NCI-H748 (cell line): ENCODE measurements around the gene ANO2.
A peak's percentile ranks its signal among the peaks of the same experiment; 100 is the strongest.

ENCODE experiments used
- DNase-seq: peaks from one replicate; lab custom pipeline; 2025; ENCODE audit not compliant: unreplicated experiment; lab: John Stamatoyannopoulos, UW

ANO2 gene

GRCh38 chr12:5921027-5921909 is 23.8 kb downstream of the ANO2 start:
- DNase-seq: no peak

DNA sequence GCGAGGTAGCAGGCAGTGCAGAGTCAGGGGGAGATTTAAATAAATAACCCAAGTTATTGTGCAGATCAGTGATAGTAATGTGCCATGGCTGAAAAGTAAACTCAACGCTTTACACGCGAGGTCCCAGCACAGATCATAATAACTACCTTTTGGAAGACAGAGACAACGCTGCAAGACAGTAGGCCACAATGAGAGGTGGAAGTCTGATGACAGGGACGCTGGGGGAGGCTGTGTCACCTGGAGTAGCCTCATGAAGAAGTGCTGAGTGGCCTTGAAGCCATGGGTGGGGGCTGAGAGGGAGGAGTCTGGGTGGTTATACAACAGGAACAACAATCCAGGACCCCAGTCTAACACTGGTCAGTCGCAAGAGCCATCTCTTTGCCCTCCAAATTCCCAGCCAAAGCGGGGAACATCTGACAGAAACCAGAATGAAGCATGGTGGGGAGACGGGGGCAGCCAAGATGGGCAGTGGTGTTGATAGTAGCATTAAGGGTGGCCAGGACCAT is 28.2 kb downstream of the ANO2 start:
- no peak for DNase-seq

DNA sequence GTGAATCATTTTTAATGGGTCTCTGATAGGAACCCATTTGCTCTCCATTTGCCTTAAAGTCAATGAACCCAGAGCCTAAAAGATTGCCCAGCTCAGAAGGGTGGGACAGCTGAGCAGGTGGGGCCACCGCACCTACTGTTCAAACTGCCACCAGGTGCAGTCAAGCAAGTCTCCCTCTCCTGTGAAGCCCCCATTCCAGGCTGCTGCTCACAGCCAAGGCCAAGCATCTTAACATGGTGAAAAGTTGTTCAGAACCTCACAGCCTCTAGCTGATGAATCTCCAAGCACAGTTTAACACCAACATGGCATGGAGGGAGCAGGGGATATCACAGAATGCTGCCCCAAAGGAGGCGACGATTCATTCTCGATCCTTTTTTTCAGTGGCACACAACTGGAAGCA is 29.5 kb downstream of the ANO2 start:
- no peak for DNase-seq

GRCh38 chr12:5914387-5915149 is 30.5 kb downstream of the ANO2 start:
- no peak for DNase-seq

DNA sequence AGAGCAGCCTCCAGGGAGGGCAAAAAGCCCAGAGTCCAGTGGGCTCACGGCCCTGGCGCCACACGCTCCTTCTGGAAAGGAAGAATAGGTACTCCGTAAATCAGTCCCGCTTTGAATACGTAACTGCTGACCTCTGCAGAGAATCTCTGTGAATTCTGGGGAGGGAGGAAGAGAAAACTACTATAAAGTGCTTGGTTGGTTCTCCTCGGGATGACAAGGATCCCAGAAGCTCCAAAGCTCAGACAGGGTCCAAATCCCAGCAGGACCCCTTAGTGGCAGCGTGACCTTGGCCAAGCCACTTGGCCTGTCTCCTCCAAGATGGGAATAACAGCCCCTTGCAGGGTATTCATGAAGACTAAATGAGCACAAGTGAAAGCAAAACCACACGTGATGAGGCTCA is 31.7 kb downstream of the ANO2 start:
- no peak for DNase-seq

- DNase-seq: peak; percentile 17
Observed at GRCh38 chr12:5912437-5913334, 32.4 kb downstream of the ANO2 start.

- no peak for DNase-seq
Observed at GRCh38 chr12:5912011-5912410, 33.0 kb downstream of the ANO2 start.

DNA sequence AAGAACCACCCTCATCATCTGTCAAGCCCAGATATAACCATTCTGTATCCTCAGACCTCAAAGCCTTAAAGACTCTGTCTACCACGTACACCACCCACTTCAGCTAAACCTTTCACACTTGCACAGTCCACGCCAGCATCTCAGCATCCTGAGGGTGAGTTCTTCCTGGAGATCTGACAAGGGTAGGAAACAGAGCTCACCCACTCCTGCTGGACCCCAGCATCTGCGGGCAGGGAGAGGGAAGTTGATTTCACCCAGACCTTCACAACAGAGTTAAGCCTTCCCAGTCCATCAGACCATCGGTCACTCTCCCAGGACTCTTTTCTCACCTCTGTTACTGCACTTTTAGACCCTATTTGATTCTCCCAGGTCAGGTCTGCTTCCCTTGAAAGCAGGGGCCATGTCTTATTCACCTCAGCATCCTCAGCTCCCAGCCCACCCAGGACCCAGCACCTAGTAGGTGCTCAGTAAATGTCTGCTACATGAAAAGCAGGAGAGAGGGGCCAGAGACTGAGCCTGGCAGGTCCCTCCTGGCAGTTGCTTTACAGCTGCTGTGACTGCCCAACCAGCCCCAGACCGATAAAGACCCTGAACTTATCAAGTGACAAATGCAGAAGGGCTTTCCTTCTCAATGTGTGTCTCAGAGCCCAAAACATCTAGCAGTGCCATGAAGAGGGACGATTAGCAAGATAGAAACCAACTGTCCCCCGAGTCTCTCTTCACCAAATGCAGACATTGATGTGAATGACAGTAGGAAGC is 34.1 kb downstream of the ANO2 start:
- DNase-seq: no peak

- DNase-seq: peak; percentile 1
Observed at GRCh38 chr12:5909560-5909959, 35.5 kb downstream of the ANO2 start.

- DNase-seq: no peak
Observed at GRCh38 chr12:5908251-5908650, 36.8 kb downstream of the ANO2 start.

DNA sequence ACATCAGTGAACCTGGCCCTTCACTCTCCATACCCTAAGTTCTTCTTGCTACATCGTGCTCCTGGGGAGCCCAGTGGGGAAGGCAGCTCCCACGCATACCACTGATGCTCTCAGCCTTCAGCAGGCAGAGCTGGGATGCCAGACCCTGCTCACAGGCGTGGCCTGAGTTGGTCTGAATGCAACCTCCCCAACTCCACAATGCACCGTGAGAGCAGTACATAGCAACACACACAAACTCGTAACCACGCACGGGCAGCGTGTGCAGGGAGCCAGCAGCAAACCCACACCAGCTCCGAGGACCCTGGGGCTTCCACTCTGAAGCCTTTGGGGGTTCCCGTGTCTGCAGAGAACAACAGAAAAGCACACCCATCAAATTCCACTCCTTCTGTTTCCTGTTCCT is 37.3 kb downstream of the ANO2 start:
- DNase-seq: peak; percentile 1

GRCh38 chr12:5905757-5906156 is 39.3 kb downstream of the ANO2 start:
- DNase-seq: no peak

DNA sequence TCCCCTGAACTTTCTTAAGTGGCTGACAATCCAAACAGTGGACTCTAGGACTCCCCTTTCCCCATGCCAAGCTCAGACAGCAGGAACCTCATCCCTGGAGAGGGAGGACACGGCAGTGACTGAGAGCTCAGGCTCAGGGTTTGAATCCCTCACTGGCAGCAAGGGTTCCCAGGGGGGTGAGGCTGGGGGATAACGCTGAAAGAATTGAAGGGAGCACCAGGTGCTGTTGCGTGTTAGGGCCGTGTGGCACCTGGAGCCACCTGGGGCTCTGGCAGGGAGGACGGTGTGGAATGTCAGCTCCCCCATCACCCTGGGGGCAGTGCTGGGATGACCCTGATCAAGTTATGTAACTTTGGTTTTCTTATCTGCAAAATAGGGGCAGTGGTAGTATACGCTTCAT is 40.1 kb downstream of the ANO2 start:
- DNase-seq: no peak

DNA sequence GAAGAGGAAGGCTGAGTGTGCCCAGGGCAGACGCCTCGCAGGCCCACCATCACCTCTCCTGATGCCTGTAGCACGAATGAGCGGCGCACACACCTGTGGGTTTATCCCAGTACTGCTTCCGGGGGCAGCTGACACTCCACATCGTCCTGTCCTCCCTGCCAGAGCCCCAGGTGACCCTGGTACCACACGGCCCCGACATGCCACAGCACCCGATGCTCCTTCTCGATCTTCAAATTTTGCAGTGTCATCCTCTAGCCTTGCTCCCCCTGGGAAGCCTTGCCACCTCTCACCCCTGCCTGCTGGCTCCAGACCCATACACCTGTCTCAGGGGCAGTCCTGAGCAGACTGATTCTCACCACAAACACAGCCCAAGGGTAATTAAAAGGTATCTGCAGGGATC is 40.6 kb downstream of the ANO2 start:
- DNase-seq: no peak

GRCh38 chr12:5902736-5903135 is 42.3 kb downstream of the ANO2 start:
- DNase-seq: no peak

DNA sequence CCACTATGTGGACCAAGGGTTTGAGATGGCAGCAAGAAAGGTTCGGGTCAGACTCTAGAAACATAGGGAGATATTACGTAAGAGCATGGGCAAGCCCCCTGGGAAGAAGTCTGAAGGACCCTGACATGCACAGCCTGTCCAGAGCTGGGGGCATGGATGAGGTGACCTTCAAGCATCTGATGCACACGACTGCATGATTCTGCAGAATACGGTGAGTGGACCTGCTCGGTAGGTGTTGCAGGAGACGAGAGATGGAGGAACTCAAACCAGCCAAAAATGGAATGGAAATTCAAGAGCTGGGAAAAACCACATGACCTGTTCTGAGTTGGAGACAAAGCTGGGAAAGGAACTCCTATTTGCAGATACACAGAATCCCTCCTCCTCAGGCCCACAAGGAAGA is 43.6 kb downstream of the ANO2 start:
- no peak for DNase-seq

DNA sequence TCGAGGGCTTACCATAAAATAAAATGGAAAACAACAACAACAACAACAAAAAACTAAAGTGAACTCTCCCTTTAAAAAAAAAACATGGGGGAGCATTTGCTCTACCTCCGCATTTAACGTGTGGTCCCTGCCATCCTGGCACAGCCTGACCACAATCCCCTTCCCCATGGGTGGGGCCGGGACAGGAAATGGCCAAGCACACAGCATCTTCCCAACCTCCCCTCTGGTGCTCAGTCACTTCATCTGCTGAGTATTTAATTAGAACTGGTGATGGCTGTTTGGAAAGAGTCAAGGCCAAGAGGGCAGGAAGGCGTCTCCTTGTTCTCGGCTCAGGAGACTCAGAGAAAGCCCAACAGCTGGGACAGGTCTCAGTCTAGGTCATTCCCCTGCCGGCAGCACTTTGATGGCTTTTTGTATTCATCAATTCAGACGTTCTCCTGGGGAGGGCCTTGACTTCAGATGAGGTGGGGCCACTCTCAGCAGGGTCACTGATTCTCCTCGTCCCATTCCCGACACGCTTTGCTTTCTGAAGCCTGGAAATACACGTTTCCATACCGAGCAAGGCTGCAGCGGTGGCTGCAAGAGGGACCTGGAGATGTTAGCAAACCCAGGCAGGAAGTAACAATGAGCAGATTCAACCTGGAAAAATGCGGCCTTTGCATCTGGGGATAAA is 44.4 kb downstream of the ANO2 start:
- no peak for DNase-seq

DNA sequence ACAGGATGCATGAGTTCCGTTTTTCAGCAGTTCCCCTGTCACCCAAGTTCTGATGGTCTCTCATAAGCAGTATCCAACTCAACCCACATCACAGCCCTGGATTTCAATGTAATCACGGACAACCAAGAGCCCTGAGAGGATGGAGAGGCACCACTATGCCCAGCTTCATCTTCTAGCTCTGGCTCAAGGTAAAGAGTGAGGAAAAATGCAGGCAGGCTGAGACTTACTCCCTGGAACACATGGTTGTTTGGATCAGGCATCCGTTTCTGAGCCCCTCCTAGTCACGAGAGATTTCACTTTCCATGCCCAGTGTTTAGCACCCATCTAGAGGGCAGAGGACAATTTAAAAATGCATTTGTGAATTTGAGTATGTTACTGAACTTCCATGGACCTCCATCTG is 45.0 kb downstream of the ANO2 start:
- no peak for DNase-seq

DNA sequence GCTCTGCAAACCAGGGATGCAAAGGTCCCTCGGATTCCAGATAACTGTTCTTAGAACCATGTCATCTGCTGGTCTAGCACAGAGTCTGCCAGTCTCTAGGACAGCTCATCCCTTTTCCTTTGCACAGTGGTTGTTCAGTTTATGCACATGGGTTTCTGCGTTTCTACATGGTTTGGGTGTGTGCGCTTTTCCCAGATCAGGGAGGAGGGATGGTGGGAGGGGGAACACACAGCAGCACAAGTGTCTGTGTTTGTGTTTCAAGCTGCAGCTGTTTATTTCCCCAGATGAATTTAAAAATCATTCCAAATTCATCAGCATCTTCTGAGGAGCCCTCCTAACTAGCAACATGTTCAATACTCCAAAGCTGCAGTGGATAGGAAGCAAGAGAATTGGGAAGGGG is 45.4 kb downstream of the ANO2 start:
- DNase-seq: no peak

DNA sequence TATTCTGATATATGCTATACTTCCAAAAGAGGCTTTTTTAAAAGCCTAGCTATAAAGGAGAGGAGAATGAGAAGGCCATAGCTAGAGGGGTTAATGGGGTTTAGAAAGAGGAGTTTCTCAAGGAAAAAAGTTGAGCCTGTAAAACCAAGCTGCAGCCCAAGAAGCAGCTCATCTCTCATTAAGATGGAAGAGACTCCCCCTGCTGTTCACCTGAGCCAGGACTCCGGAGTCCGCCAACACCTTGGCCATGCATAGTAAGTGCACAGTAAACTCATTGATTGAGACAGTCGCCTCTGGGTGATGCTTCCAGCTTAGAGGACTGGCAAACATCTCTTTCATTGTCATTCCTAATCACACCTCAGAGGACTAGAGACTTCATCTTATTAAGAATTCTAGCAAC is 46.2 kb downstream of the ANO2 start:
- DNase-seq: no peak
